Measurements from ENCODE around the gene IRF5.

The IRF5 gene

GRCh38 chr7:128944487-128945236 is 6.9 kb downstream of the IRF5 start:
- Histone ChIP-seq H3K27ac (no peak overlapping the region), H3K27me3 (peaks cover 0 to 18% of the 10 kb centered on the region in 2 donors), H3K9me3 (no peaks in the 10 kb centered on the region), H3K36me3 (peaks cover 0 to 5% (median 0%) of the 10 kb centered on the region in 3 donors), H3K4me1 (no peaks in the 10 kb centered on the region), H3K4me3 (no peak overlapping the region)
- intact Hi-C loops (cut with DNase I; ENCODE audit: low total_unique reads) = no loop called here
- TF ChIP-seq, protein P1, sequence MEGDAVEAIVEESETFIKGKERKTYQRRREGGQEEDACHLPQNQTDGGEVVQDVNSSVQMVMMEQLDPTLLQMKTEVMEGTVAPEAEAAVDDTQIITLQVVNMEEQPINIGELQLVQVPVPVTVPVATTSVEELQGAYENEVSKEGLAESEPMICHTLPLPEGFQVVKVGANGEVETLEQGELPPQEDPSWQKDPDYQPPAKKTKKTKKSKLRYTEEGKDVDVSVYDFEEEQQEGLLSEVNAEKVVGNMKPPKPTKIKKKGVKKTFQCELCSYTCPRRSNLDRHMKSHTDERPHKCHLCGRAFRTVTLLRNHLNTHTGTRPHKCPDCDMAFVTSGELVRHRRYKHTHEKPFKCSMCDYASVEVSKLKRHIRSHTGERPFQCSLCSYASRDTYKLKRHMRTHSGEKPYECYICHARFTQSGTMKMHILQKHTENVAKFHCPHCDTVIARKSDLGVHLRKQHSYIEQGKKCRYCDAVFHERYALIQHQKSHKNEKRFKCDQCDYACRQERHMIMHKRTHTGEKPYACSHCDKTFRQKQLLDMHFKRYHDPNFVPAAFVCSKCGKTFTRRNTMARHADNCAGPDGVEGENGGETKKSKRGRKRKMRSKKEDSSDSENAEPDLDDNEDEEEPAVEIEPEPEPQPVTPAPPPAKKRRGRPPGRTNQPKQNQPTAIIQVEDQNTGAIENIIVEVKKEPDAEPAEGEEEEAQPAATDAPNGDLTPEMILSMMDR (IDR thresholded peaks at IDR 0.05) = no peak
- no peak for DNase-seq

GRCh38 chr7:128945668-128946366 is 8.1 kb downstream of the IRF5 start:
- H3K27ac ChIP-seq = no peak overlapping the region
- H3K4me1 ChIP-seq = no peaks in the 10 kb centered on the region
- no peak for DNase-seq
- H3K36me3 ChIP-seq = peaks cover 0 to 5% (median 0%) of the 10 kb centered on the region in 3 donors
- peaks cover 0 to 7% of the 10 kb centered on the region in 2 donors for H3K27me3 ChIP-seq
- H3K9me3 ChIP-seq = no peaks in the 10 kb centered on the region
- TF ChIP-seq, protein P1 (IDR thresholded peaks at IDR 0.05) = no peak
- intact Hi-C loops (cut with DNase I; ENCODE audit: low total_unique reads) = no loop called here
- H3K4me3 ChIP-seq = no peak overlapping the region

GRCh38 chr7:128946936-128947830 is 9.5 kb downstream of the IRF5 start:
- Histone ChIP-seq H3K4me1 (no peaks in the 10 kb centered on the region), H3K27me3 (no peaks in the 10 kb centered on the region), H3K4me3 (no peak overlapping the region), H3K36me3 (peaks cover 6 to 17% (median 9%) of the 10 kb centered on the region in 3 donors), H3K27ac (no peak overlapping the region), H3K9me3 (no peaks in the 10 kb centered on the region)
- no peak for DNase-seq
- TF ChIP-seq, protein P1 (IDR thresholded peaks at IDR 0.05) = no peak
- intact Hi-C loops (cut with DNase I; ENCODE audit: low total_unique reads) = no loop called here

GRCh38 chr7:128947854-128948253 is 10.1 kb downstream of the IRF5 start:
- Histone ChIP-seq H3K4me3 (no peak overlapping the region), H3K36me3 (peaks cover 6 to 23% (median 13%) of the 10 kb centered on the region in 3 donors)

More at GRCh38 chr7:128947854-128948253, 10.1 kb downstream of the IRF5 start:
- H3K27ac ChIP-seq = no peak overlapping the region
- no peaks in the 10 kb centered on the region for H3K9me3 ChIP-seq
- TF ChIP-seq, protein P1 (IDR thresholded peaks at IDR 0.05) = no peak
- H3K4me1 ChIP-seq = no peaks in the 10 kb centered on the region
- intact Hi-C loops (cut with DNase I; ENCODE audit: low total_unique reads) = no loop called here
- no peak for DNase-seq
- no peaks in the 10 kb centered on the region for H3K27me3 ChIP-seq

Data from tibial artery (tissue), 4 donors.